ENCODE data around the gene UBALD2. TPM values are rescaled to one million over a fixed set of nuclear protein-coding genes. Genes with fewer than 3 reads are reported as not detected.

The UBALD2 gene
- total and polyA plus RNA-seq, 2 of the 13 experiments (the other 11 are each of a cell fraction or from before 2014, with no cell fraction given) = 3.3 to 89.7 TPM

GRCh38 chr17:76252040-76252954 lies 12.9 kb upstream of the UBALD2 start (continued):
- TF ChIP-seq ZNF225 (CRISPR knock-in tag; IDR thresholded peaks at IDR 0.05) = 0 out of 2 replicates have a peak, but pooled peaks have one; percentile 43
- peak; percentile 58; the same call in 1 of the 2 replicates for TF ChIP-seq NFIC (IDR thresholded peaks at IDR 0.05; ENCODE audit: low read length)
- peak; percentile 95 for TF ChIP-seq PHF21A (CRISPR knock-in tag; IDR thresholded peaks at IDR 0.05)
- TF ChIP-seq PAXIP1 (CRISPR knock-in tag; conservative IDR thresholded peaks at IDR 0.05) = peak; percentile 85
- TF ChIP-seq ZNF773 (CRISPR knock-in tag; IDR thresholded peaks at IDR 0.05; ENCODE audit: borderline replicate concordance) = no peak
- TF ChIP-seq CBX2 (IDR thresholded peaks at IDR 0.05; ENCODE audit: low read depth, low read length) = no peak
- peak; percentile 95 for TF ChIP-seq CBX2 (CRISPR knock-in tag; IDR thresholded peaks at IDR 0.05; ENCODE audit: low read depth)
- TF ChIP-seq THRA (CRISPR knock-in tag; IDR thresholded peaks at IDR 0.05; ENCODE audit: borderline replicate concordance) = no peak; the same call in 1 of the 2 replicates
- TF ChIP-seq USF2 (IDR thresholded peaks at IDR 0.05; ENCODE audit: low read depth, low read length) = no peak
- no peak for TF ChIP-seq USF2 (CRISPR knock-in tag; IDR thresholded peaks at IDR 0.05; ENCODE audit: borderline replicate concordance)
- no peak for TF ChIP-seq ZNF138 (CRISPR knock-in tag; IDR thresholded peaks at IDR 0.05; ENCODE audit: low read depth)
- TF ChIP-seq HNF1B (CRISPR knock-in tag; IDR thresholded peaks at IDR 0.05) = peak; percentile 81
- TF ChIP-seq PITX1 (CRISPR knock-in tag; IDR thresholded peaks at IDR 0.05) = peak; percentile 47; the same call in 1 of the 2 replicates
- no peak for TF ChIP-seq SOX6 (IDR thresholded peaks at IDR 0.05)
- peak; percentile 87 for TF ChIP-seq SOX6 (CRISPR knock-in tag; IDR thresholded peaks at IDR 0.05)
- peak; percentile 63 for TF ChIP-seq KDM6A (CRISPR knock-in tag; IDR thresholded peaks at IDR 0.05; ENCODE audit: low read depth)
- TF ChIP-seq THAP7 (CRISPR knock-in tag; IDR thresholded peaks at IDR 0.05) = peak; percentile 93
- peak; percentile 62; the same call in 1 of the 2 replicates for TF ChIP-seq NFE2L2 (IDR thresholded peaks at IDR 0.05; ENCODE audit: low read length)
- TF ChIP-seq SATB2 (CRISPR knock-in tag; IDR thresholded peaks at IDR 0.05) = no peak
- TF ChIP-seq MAFK (conservative IDR thresholded peaks at IDR 0.05 in 1 of 2, IDR thresholded peaks at IDR 0.05 in 1 of 2; ENCODE audit: low read length in 2 of 2) = peak; percentile 14 to 26; a peak in 1 of 4 replicates

Data from HepG2 (cell line).